Stimulated activated CD8-positive, alpha-beta memory T cell treated with anti-CD3 and anti-CD28 coated beads, Interleukin-2, amount 100 ng/mL, for 48 hours (primary cell): ENCODE measurements around the gene HOATZ.

ENCODE experiments used
- DNase-seq, 2 donors: peaks; one replicate each; pipeline ENCODE4 v3.0.0-alpha.2; 2020; ENCODE audit warnings: low read depth in 2 of 2

Gene HOATZ

DNA sequence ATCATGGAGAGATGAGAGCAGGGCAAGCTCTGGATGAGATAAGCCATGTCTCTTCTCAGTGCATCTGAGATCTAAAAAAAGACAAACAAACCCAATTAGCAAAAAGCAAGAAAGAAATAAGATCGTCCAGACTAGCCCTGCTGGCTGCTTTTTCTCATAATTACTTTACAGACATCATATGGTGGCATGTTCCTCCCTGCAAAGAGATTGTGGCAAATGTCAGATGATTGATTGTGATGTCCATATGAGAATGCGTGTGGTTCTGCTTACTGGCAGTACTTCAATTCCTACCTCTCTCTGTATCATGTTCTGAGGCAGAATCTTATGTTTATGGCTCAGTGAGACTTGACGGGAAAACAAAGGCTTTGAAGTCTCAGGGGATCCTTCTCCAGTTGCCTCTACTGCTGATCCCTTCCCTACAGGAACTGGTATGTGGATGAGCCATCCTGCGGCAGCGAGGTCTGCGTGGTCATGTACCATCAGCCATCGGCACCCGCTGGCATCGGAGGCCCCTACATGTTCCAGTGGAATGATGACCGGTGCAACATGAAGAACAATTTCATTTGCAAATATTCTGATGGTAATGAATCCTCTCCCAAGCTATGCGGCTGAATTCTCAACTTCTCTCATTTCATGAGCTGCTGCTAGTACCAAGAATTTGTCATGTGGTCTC, 34.8 kb downstream of the HOATZ start:
- DNase-seq, result no peak

GRCh38 chr11:111549869-111550203, 35.3 kb downstream of the HOATZ start:
- DNase-seq, result no peak

GRCh38 chr11:111550258-111550657, 35.7 kb downstream of the HOATZ start:
- DNase-seq, result no peak

GRCh38 chr11:111554532-111554931, 40.0 kb downstream of the HOATZ start:
- no peak for DNase-seq

- no peak for DNase-seq
These were observed 40.7 kb downstream of the HOATZ start for GRCh38 chr11:111555255-111555654.

DNA sequence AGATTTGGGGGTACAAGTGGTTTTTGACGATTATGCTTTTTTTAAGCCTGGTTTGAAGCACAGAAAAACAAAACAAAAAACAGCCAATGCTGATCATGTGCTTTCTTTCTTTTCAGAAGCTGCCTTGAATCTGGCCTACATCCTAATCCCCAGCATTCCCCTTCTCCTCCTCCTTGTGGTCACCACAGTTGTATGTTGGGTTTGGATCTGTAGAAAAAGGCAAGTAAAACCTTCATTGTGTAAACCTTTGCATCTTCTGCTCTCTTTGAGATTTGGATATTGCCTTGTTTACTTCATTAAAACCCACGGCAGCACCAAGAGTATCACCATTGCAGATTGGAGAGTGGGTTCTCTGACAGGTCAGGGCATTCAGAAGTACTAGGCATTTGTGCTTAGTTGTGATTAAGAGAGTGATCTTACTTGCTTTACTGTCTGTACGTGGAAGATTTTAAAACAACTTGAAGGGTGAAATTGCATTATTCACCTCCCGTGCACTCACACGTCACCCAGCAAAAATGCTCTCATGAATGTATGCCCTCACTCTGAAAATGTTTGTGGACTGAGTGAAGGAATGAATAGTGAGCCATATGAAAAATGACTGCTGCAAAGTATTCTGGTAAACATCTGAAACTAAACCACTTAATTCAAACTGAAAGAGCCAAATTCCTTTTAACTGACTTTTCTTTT, 43.0 kb downstream of the HOATZ start:
- DNase-seq, result no peak

DNA sequence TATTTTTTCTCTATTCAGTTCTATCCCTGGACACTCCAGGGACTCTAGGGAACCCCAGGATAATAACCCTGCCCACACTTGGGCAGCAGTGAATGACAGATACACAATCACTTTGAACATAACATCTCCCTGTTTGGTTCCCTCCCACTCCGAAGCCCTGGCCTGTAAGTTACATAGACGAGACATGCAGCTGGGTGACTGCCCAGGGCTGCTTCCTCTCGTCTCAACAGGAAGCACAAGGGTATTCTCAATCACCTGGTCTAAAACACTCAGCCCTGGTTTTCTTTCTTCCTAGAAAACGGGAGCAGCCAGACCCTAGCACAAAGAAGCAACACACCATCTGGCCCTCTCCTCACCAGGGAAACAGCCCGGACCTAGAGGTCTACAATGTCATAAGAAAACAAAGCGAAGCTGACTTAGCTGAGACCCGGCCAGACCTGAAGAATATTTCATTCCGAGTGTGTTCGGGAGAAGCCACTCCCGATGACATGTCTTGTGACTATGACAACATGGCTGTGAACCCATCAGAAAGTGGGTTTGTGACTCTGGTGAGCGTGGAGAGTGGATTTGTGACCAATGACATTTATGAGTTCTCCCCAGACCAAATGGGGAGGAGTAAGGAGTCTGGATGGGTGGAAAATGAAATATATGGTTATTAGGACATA, 45.4 kb downstream of the HOATZ start:
- DNase-seq, result no peak

DNA sequence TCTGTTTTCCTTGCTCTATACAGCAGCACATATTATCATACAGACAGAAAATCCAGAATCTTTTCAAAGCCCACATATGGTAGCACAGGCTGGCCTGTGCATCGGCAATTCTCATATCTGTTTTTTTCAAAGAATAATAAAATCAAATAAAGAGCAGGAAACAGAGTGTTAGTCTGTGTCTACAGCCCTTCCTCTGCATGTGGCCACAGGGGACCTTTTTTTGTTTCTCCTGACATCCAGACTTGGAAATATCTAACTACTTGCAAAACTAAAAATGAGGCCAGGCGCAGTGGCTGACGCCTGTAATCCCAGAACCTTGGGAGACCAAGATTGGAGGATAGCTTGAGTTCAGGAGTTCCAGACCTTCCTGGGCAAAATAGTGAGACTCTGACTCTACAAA, 46.2 kb downstream of the HOATZ start:
- no peak for DNase-seq

- no peak for DNase-seq
These were observed 46.7 kb downstream of the HOATZ start for GRCh38 chr11:111561306-111561705.

DNA sequence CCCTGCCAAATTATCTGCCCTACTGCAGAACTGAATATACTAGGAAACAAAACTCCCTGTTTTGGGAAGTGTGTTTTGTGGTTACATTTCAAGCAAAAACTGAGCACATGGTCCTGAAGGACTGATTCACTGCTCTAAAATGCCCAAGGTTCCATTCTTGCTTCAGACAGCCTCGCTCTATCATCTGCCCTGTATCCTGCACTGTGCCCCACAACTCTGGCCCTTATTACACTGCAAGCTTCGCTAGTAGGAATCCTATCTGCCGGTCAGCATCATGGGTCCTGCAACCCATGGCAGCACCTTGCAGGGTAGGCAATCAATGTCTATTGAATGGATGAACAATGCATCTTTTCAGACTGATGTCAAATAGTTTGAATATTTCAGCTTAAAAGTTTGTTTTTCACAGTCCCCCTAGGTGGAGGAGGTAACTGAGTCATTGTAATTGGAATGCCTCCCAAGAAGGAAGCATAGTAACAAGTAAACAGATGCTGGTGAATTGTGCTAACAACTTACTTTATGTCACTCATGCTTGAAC, 47.3 kb downstream of the HOATZ start:
- no peak for DNase-seq

- DNase-seq, result no peak
These were observed 48.3 kb downstream of the HOATZ start for GRCh38 chr11:111562692-111563389.

DNA sequence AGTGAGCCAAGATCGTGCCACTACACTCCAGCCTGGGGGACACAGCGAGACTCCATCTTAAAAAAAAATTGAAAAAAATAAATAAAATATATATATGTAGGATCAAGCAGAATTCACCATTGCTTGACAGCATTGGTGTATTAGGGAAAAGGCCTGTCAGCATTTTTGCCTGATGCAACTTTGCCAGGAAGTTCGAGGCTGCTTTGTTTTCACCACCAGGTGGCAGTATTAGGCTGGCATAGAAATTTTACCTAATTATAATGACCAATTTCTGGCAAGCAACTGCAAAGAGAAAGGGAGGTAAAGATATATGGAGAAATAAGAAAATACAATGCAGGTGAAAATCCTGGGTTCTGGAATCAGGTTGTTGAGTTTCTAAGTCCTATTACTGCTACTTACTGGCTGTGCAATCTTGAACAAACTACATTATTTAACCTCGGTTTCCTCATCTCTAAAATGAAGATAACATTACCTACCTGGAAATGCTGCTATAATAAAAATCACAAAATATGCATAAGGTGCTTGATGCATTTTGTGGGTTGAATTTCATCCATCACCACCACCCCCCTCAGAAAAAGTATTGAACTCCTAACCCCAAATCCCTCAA, 50.6 kb downstream of the HOATZ start:
- DNase-seq, result peak in 1 of 2 donors; percentile 37

- DNase-seq, result no peak
These were observed 51.7 kb downstream of the HOATZ start for GRCh38 chr11:111566324-111566723.

GRCh38 chr11:111569476-111569875, 54.9 kb downstream of the HOATZ start:
- DNase-seq, result no peak

GRCh38 chr11:111570796-111571195, 56.2 kb downstream of the HOATZ start:
- no peak for DNase-seq

DNA sequence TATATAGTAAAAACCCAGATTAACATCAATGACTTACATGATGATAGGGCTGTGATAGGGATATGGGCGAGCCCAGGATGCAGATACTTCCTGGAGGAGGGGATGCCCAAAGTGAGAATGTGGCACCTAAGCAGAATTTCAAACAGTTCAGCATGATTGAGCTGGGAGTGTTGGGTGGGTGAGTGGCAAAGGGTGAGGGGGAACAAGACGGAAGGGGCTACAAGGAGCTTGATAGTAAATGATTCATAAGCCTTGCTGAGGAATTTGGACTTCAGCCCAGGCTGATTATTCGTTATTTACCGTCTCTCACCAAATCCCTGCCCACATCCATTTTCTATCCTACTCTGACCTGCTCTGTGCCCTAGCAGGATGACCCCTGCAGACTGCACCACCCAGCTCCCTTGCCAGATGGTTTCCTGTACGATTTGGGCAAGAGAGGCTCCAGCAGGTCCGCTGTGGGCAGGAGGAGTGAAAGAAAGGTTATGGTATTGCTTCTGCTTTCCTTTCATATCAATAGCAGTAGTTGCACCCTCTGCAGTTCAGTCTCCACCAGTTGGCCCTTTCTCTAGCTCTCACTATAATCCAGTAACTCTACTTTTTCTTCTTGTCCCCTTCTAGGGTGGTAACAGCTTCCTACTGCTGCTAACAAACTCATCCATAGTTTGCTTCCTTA, 57.4 kb downstream of the HOATZ start:
- no peak for DNase-seq

- DNase-seq, result no peak
These were observed 58.0 kb downstream of the HOATZ start for GRCh38 chr11:111572581-111572980.

- DNase-seq, result no peak
These were observed 59.3 kb downstream of the HOATZ start for GRCh38 chr11:111573821-111574249.

GRCh38 chr11:111574373-111575225, 60.0 kb downstream of the HOATZ start:
- no peak for DNase-seq

GRCh38 chr11:111575740-111576139, 61.2 kb downstream of the HOATZ start:
- no peak for DNase-seq
